ENCODE results near the gene FCGR3B. TPM values are rescaled to one million over a fixed set of nuclear protein-coding genes. Genes with fewer than 3 reads are reported as not detected.
"Not testable (repeated sequence)": the region's sequence is repeated elsewhere in the genome, so short reads cannot be mapped to it uniquely, and the experiment has no call there.

FCGR3B gene
- total RNA-seq, 1 donor from 2014 or later = not detected

GRCh38 chr1:161664689-161665088 is 33.7 kb upstream of the FCGR3B start:
- not testable (repeated sequence) for DNase-seq (ENCODE audit: low spot score); H3K4me3 Mint-ChIP-seq (ENCODE audit: unreplicated experiment); H3K9me3 Mint-ChIP-seq (ENCODE audit: low read depth); H3K36me3 Mint-ChIP-seq (ENCODE audit: low read depth); H3K27me3 Mint-ChIP-seq (ENCODE audit: low read depth); H3K4me1 Mint-ChIP-seq (ENCODE audit: low read depth); H3K27ac Mint-ChIP-seq (ENCODE audit: unreplicated experiment)

GRCh38 chr1:161663569-161663968 is 32.6 kb upstream of the FCGR3B start:
- not testable (repeated sequence) for H3K27me3 Mint-ChIP-seq (ENCODE audit: low read depth); H3K36me3 Mint-ChIP-seq (ENCODE audit: low read depth); H3K4me1 Mint-ChIP-seq (ENCODE audit: low read depth); H3K4me3 Mint-ChIP-seq (ENCODE audit: unreplicated experiment); H3K27ac Mint-ChIP-seq (ENCODE audit: unreplicated experiment); DNase-seq (ENCODE audit: low spot score); H3K9me3 Mint-ChIP-seq (ENCODE audit: low read depth)

- not testable (repeated sequence) for H3K27me3 Mint-ChIP-seq (ENCODE audit: low read depth); H3K4me1 Mint-ChIP-seq (ENCODE audit: low read depth); H3K4me3 Mint-ChIP-seq (ENCODE audit: unreplicated experiment); H3K9me3 Mint-ChIP-seq (ENCODE audit: low read depth); DNase-seq (ENCODE audit: low spot score); H3K36me3 Mint-ChIP-seq (ENCODE audit: low read depth); H3K27ac Mint-ChIP-seq (ENCODE audit: unreplicated experiment)
These were observed 31.8 kb upstream of the FCGR3B start, which contains the start of gene FCGR2B for GRCh38 chr1:161662684-161663339. Gene FCGR2B, plus strand, starts transcription at chr1:161663143. Its CDS starts 99 bp downstream, at chr1:161663242.

- H3K9me3 Mint-ChIP-seq (ENCODE audit: low read depth); H3K27ac Mint-ChIP-seq (ENCODE audit: unreplicated experiment); DNase-seq (ENCODE audit: low spot score); H3K27me3 Mint-ChIP-seq (ENCODE audit: low read depth); H3K4me3 Mint-ChIP-seq (ENCODE audit: unreplicated experiment); H3K36me3 Mint-ChIP-seq (ENCODE audit: low read depth); H3K4me1 Mint-ChIP-seq (ENCODE audit: low read depth): not testable (repeated sequence)
These were observed 30.8 kb upstream of the FCGR3B start for GRCh38 chr1:161661660-161662311.

GRCh38 chr1:161658524-161658923 is 27.5 kb upstream of the FCGR3B start:
- not testable (repeated sequence) for H3K4me3 Mint-ChIP-seq (ENCODE audit: unreplicated experiment); H3K4me1 Mint-ChIP-seq (ENCODE audit: low read depth)

GRCh38 chr1:161653971-161654370 is 23.0 kb upstream of the FCGR3B start:
- H3K4me1 Mint-ChIP-seq (ENCODE audit: low read depth); DNase-seq (ENCODE audit: low spot score); H3K27ac Mint-ChIP-seq (ENCODE audit: unreplicated experiment): not testable (repeated sequence)

More at GRCh38 chr1:161658524-161658923, 27.5 kb upstream of the FCGR3B start:
- DNase-seq (ENCODE audit: low spot score); H3K27ac Mint-ChIP-seq (ENCODE audit: unreplicated experiment); H3K36me3 Mint-ChIP-seq (ENCODE audit: low read depth); H3K9me3 Mint-ChIP-seq (ENCODE audit: low read depth): not testable (repeated sequence)
- peaks cover 10% of the 10 kb centered on the region for H3K27me3 Mint-ChIP-seq (ENCODE audit: low read depth)

GRCh38 chr1:161653541-161653940 is 22.6 kb upstream of the FCGR3B start:
- not testable (repeated sequence) for H3K4me1 Mint-ChIP-seq (ENCODE audit: low read depth); DNase-seq (ENCODE audit: low spot score); H3K27ac Mint-ChIP-seq (ENCODE audit: unreplicated experiment); H3K9me3 Mint-ChIP-seq (ENCODE audit: low read depth); H3K4me3 Mint-ChIP-seq (ENCODE audit: unreplicated experiment); H3K36me3 Mint-ChIP-seq (ENCODE audit: low read depth)
- H3K27me3 Mint-ChIP-seq (ENCODE audit: low read depth) = peaks cover 27% of the 10 kb centered on the region

More at GRCh38 chr1:161653971-161654370, 23.0 kb upstream of the FCGR3B start:
- not testable (repeated sequence) for H3K36me3 Mint-ChIP-seq (ENCODE audit: low read depth); H3K9me3 Mint-ChIP-seq (ENCODE audit: low read depth); H3K4me3 Mint-ChIP-seq (ENCODE audit: unreplicated experiment)
- peaks cover 26% of the 10 kb centered on the region for H3K27me3 Mint-ChIP-seq (ENCODE audit: low read depth)

- not testable (repeated sequence) for H3K36me3 Mint-ChIP-seq (ENCODE audit: low read depth); H3K4me3 Mint-ChIP-seq (ENCODE audit: unreplicated experiment); DNase-seq (ENCODE audit: low spot score); H3K9me3 Mint-ChIP-seq (ENCODE audit: low read depth); H3K27ac Mint-ChIP-seq (ENCODE audit: unreplicated experiment); H3K4me1 Mint-ChIP-seq (ENCODE audit: low read depth)
- peak; percentile 84 for TF ChIP-seq CTCF (IDR thresholded peaks at IDR 0.05)
- peaks cover 44% of the 10 kb centered on the region for H3K27me3 Mint-ChIP-seq (ENCODE audit: low read depth)
These were observed 16.8 kb upstream of the FCGR3B start for GRCh38 chr1:161647507-161648360.

- not testable (repeated sequence) for H3K36me3 Mint-ChIP-seq (ENCODE audit: low read depth); H3K9me3 Mint-ChIP-seq (ENCODE audit: low read depth); H3K4me3 Mint-ChIP-seq (ENCODE audit: unreplicated experiment); H3K4me1 Mint-ChIP-seq (ENCODE audit: low read depth); DNase-seq (ENCODE audit: low spot score); H3K27ac Mint-ChIP-seq (ENCODE audit: unreplicated experiment)
- H3K27me3 Mint-ChIP-seq (ENCODE audit: low read depth) = peaks cover 37% of the 10 kb centered on the region
These were observed 13.9 kb upstream of the FCGR3B start for GRCh38 chr1:161644855-161645254.

- peaks cover 30% of the 10 kb centered on the region for H3K27me3 Mint-ChIP-seq (ENCODE audit: low read depth)
- not testable (repeated sequence) for H3K9me3 Mint-ChIP-seq (ENCODE audit: low read depth); DNase-seq (ENCODE audit: low spot score); H3K36me3 Mint-ChIP-seq (ENCODE audit: low read depth); H3K4me1 Mint-ChIP-seq (ENCODE audit: low read depth); H3K4me3 Mint-ChIP-seq (ENCODE audit: unreplicated experiment); H3K27ac Mint-ChIP-seq (ENCODE audit: unreplicated experiment)
These were observed 12.7 kb upstream of the FCGR3B start for GRCh38 chr1:161643481-161644208.
